HG02970 (cell line): ENCODE results near the gene ACHE.

Experiments used
- ATAC-seq: cut with Tn5 transposase; IDR thresholded peaks from one replicate; pipeline ENCODE4 v1.9.1; 2021; ENCODE audit warnings: mild to moderate bottlenecking, moderate library complexity, moderate number of reproducible peaks; ENCODE audit not compliant: unreplicated experiment, low FRiP score

ACHE gene

GRCh38 chr7:100897772-100898454, 2.2 kb upstream of the ACHE start:
- ATAC-seq = no peak

GRCh38 chr7:100896732-100897608, 1.3 kb upstream of the ACHE start:
- no peak for ATAC-seq

GRCh38 chr7:100895956-100896731, 456 bp upstream of the ACHE start:
- no peak for ATAC-seq

GRCh38 chr7:100894860-100895700, 608 bp downstream of the ACHE start:
- ATAC-seq = no peak

GRCh38 chr7:100893910-100894721, 1.6 kb downstream of the ACHE start:
- ATAC-seq = no peak

- ATAC-seq = no peak
These were observed 2.3 kb downstream of the ACHE start for GRCh38 chr7:100893318-100893895.

- no peak for ATAC-seq
These were observed 3.0 kb downstream of the ACHE start for GRCh38 chr7:100892364-100893317.

- ATAC-seq = no peak
These were observed 4.0 kb downstream of the ACHE start for GRCh38 chr7:100891568-100892247.

GRCh38 chr7:100890653-100891567, 4.8 kb downstream of the ACHE start:
- ATAC-seq = no peak

GRCh38 chr7:100888988-100889750, 6.5 kb downstream of the ACHE start, which contains the start of gene UFSP1:
Gene UFSP1 (minus strand): TSS chr7:100889715. CDS start chr7:100889271, 444 bp downstream.
- peak; percentile 29 for ATAC-seq

GRCh38 chr7:100888291-100888987, 7.2 kb downstream of the ACHE start:
- ATAC-seq = no peak

- no peak for ATAC-seq
These were observed 8.0 kb downstream of the ACHE start for GRCh38 chr7:100887516-100888290.

- ATAC-seq = no peak
These were observed 8.7 kb downstream of the ACHE start for GRCh38 chr7:100886936-100887515.
